Measurements from ENCODE around the gene GPX8. TPM values are rescaled to one million over a fixed set of nuclear protein-coding genes. Genes with fewer than 3 reads are reported as not detected.

The GPX8 gene
- total RNA-seq, 4 donors from 2014 or later = 9.2 to 32.7 (median 11.5) TPM

DNA sequence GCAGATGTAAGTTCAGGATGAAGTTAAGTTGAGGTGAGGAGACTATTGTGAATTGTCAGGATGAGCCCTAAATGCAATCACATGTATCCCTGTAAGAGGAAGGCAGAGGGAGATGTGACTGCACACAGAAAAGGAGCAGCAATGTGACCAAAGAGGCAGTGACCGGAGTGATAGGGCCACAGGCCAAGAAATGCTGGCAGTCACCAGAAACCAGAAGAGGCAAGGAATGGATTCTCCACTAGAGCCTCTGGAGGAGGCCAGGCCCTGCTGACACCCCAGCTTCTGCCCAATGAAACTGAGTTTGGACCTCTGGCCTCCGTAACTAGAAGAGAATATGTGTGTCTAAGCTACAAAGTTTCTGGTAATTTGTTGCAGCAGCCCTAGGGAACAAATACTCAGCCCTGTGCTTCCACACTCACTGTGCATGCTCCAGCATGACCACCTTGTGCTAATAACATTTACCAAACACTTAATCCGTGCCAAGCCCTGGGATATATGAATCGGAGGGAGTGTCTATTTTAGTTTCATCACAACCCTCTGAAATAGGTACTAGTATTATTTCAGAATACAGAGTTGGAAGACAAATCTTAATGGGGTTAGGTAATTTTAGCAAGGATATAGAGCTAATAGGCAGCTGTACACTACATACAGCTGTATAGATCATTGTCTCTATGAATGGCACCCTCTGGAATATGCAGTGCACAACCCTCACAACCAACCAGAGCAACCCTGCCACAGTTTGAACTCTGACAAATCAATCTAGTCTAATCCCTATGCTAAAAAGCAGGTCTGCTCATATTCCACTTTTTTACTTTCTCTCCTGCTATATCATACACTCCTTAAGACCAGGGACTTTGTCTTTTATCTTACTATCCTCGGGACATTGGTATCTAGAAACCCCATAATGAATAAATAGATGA is 7.8 kb upstream of the GPX8 start:
- WGBS, 2 donors (ENCODE audit: low coverage in 1 of 2) = 32 to 60% methylated on average over 3 to 5 of the region's 5 CpGs
- no peak for TF ChIP-seq EP300 (IDR thresholded peaks at IDR 0.05)
- Histone ChIP-seq H3K36me3 (no peaks in the 10 kb centered on the region), H3K4me3 (no peak overlapping the region), H3K9me3 (no peaks in the 10 kb centered on the region), H3K27me3 (peaks cover 38% of the 10 kb centered on the region), H3K4me1 (no peaks in the 10 kb centered on the region), H3K27ac (no peak overlapping the region)
- ATAC-seq = no peak

DNA sequence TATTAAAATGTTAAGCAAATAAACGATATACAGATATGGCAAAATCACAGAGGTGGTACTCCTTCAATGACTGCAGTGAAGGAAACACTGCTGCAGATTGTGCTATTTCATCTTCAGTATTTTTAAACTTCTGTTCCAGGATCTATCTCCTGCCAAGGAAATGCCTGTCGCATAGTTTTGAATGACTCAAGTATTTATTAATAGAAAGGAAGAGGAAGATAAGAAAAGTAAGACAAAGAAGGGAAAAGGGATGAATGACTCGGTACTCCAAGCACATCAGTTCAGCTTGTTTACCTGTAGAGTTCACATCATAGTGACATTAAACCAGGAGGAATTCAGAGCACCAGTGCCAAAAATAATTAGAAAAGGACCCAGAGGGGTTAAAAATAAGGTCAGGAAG is 5.1 kb upstream of the GPX8 start:
- Histone ChIP-seq H3K27ac (no peak overlapping the region), H3K4me1 (peaks cover 0 to 5% (median 0%) of the 10 kb centered on the region in 3 donors), H3K9me3 (no peaks in the 10 kb centered on the region), H3K36me3 (no peaks in the 10 kb centered on the region), H3K4me3 (no peak overlapping the region), H3K27me3 (peaks cover 30% of the 10 kb centered on the region)
- ATAC-seq = no peak
- 5 to 18% methylated on average over 3 of the region's 3 CpGs for WGBS, 2 donors (ENCODE audit: low coverage in 1 of 2)
- TF ChIP-seq EP300 (IDR thresholded peaks at IDR 0.05) = no peak
- no peak for TF ChIP-seq POLR2AphosphoS5 (IDR thresholded peaks at IDR 0.05)
- TF ChIP-seq, protein P1, sequence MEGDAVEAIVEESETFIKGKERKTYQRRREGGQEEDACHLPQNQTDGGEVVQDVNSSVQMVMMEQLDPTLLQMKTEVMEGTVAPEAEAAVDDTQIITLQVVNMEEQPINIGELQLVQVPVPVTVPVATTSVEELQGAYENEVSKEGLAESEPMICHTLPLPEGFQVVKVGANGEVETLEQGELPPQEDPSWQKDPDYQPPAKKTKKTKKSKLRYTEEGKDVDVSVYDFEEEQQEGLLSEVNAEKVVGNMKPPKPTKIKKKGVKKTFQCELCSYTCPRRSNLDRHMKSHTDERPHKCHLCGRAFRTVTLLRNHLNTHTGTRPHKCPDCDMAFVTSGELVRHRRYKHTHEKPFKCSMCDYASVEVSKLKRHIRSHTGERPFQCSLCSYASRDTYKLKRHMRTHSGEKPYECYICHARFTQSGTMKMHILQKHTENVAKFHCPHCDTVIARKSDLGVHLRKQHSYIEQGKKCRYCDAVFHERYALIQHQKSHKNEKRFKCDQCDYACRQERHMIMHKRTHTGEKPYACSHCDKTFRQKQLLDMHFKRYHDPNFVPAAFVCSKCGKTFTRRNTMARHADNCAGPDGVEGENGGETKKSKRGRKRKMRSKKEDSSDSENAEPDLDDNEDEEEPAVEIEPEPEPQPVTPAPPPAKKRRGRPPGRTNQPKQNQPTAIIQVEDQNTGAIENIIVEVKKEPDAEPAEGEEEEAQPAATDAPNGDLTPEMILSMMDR (IDR thresholded peaks at IDR 0.05) = no peak
- no peak for TF ChIP-seq POLR2A (IDR thresholded peaks at IDR 0.05)

DNA sequence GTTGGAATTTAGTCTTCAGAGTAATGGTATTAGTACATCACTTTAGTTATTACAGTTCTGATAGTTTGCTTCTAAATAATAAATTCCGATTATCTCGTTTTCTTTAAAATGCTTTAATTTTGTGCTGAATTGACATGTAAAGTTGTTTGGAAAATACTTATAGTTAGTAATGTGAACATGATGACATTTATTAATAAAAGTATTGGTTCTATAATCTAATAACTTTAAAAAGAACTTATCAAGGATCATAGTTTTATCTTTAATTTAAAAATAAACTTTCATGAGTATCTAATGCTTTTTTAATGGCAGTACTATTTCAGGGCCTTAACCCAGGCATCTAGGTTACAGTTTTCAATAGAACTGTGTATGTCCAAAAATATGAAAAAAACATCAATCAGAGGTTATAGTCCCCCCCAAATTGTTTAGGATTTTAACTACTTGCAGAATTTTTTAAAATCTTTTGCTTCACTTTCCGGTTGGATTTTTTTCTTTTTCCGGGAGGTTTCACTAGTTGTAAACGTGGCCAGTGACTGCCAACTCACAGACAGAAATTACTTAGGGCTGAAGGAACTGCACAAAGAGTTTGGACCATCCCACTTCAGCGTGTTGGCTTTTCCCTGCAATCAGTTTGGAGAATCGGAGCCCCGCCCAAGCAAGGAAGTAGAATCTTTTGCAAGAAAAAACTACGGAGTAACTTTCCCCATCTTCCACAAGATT is 680 bp downstream of the GPX8 start:
- H3K4me1 ChIP-seq = peaks cover 0 to 14% (median 0%) of the 10 kb centered on the region in 3 donors
- H3K27ac ChIP-seq = peak overlapping the region; percentile 58 to 74 (median 69)
- WGBS, 2 donors (ENCODE audit: low coverage in 1 of 2) = 0 to 6% methylated on average over 9 of the region's 9 CpGs
- TF ChIP-seq POLR2A (IDR thresholded peaks at IDR 0.05) = no peak
- peak; percentile 26 for TF ChIP-seq POLR2AphosphoS5 (IDR thresholded peaks at IDR 0.05)
- H3K9me3 ChIP-seq = no peaks in the 10 kb centered on the region
- peak; percentile 83 for ATAC-seq
- peaks cover 3% of the 10 kb centered on the region for H3K27me3 ChIP-seq
- peaks cover 0 to 20% of the 10 kb centered on the region in 2 donors for H3K36me3 ChIP-seq
- peak overlapping the region; percentile 50 to 90 for H3K4me3 ChIP-seq

DNA sequence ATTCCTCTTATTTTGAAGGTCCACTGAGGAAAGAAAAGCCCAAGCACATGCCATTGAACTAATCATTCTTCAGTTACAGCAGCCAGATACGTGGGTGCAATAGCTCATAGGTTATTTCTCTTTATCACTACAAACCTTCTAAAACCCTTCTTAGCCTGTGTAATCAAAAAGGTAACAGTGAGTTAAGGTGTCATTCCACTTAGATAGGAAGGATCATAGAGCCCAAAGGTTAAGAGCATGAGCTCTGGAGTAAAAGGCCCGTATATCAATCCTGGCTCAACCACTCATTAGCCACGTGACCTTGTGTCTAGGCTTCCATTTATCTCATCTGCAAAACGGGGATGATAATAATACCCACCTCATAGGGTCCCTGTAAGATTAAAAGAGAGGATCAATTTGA is 2.7 kb downstream of the GPX8 start:
- H3K9me3 ChIP-seq = no peaks in the 10 kb centered on the region
- H3K27me3 ChIP-seq = peaks cover 2% of the 10 kb centered on the region
- TF ChIP-seq, protein P1 (IDR thresholded peaks at IDR 0.05) = no peak
- TF ChIP-seq POLR2A (IDR thresholded peaks at IDR 0.05) = no peak
- TF ChIP-seq EP300 (IDR thresholded peaks at IDR 0.05) = no peak
- TF ChIP-seq POLR2AphosphoS5 (IDR thresholded peaks at IDR 0.05) = no peak
- 71 to 75% methylated on average over 4 of the region's 4 CpGs for WGBS, 2 donors (ENCODE audit: low coverage in 1 of 2)
- ATAC-seq = no peak
- peaks cover 0 to 33% of the 10 kb centered on the region in 2 donors for H3K36me3 ChIP-seq
- no peak overlapping the region for H3K4me3 ChIP-seq
- no peak overlapping the region for H3K27ac ChIP-seq
- peaks cover 0 to 14% (median 0%) of the 10 kb centered on the region in 3 donors for H3K4me1 ChIP-seq

DNA sequence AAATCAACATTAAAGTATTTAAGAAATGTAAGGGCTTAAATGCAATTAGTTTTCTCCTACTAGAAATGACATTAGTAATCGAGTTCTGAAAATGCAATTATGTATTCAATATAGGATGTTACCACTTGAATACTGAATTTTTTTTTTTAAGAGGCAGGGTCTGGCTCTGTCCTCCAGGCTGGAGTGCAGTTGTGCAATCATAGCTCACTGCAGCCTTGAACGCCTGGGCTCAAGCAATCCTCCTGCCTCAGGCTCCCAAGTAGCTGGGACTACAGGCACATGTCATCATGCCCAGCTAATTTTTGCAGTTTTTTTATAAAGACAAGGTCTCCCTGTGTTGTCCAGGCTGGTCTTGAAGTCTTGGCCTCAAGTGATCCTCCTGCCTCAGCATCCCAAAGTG is 11.5 kb downstream of the GPX8 start:
- Histone ChIP-seq H3K4me3 (no peak overlapping the region), H3K27ac (no peak overlapping the region), H3K27me3 (peaks cover 66% of the 10 kb centered on the region), H3K9me3 (no peaks in the 10 kb centered on the region), H3K4me1 (peaks cover 2 to 29% (median 18%) of the 10 kb centered on the region in 3 donors), H3K36me3 (peaks cover 0 to 5% of the 10 kb centered on the region in 2 donors)
- TF ChIP-seq POLR2AphosphoS5 (IDR thresholded peaks at IDR 0.05) (no peak), EP300 (IDR thresholded peaks at IDR 0.05) (no peak), POLR2A (IDR thresholded peaks at IDR 0.05) (no peak)
- TF ChIP-seq, protein P1 (IDR thresholded peaks at IDR 0.05) = no peak
- ATAC-seq = no peak
- WGBS, 2 donors (ENCODE audit: low coverage in 1 of 2) = 35 to 45% methylated on average over 2 of the region's 2 CpGs

All from gastroesophageal sphincter (tissue), 4 donors.